Keratinocyte (primary cell): ENCODE results near the gene F2RL2. TPM values are rescaled to one million over a fixed set of nuclear protein-coding genes. Genes with fewer than 3 reads are reported as not detected.

Experiments
- DNase-seq: peaks from one replicate; pipeline ENCODE4 v3.0.0-alpha.2; 2011; ENCODE audit warnings: low read depth, missing footprints, low spot score
- FAIRE-seq: peaks from 2 replicates; lab custom pipeline; 2011; peaks lifted over from hg19 to GRCh38; lab: Jason Lieb, UNC
- H2AFZ ChIP-seq: 2 replicates; pipeline ENCODE4 v1.6.0; 2012; ENCODE audit warnings: low read length, control low read depth, inconsistent platforms; ENCODE audit not compliant: control insufficient read depth
- H3K27ac ChIP-seq: 2 replicates; pipeline ENCODE4 v1.5.1; 2011; ENCODE audit warnings: low read length; ENCODE audit not compliant: control insufficient read depth, insufficient read depth
- H3K27me3 ChIP-seq: 3 replicates; pipeline ENCODE4 v1.6.0; 2011; ENCODE audit warnings: low read length; ENCODE audit not compliant: control insufficient read depth, insufficient read depth; ENCODE audit errors: extremely low read depth
- H3K36me3 ChIP-seq, 2 experiments: 2 replicates in 1 of 2; 3 replicates in 1 of 2; pipeline ENCODE4 v1.5.1; 2011; ENCODE audit warnings: low read length in 2 of 2, mild to moderate bottlenecking in 1 of 2; ENCODE audit not compliant: control insufficient read depth in 2 of 2, insufficient read depth in 2 of 2; ENCODE audit errors: extremely low read depth in 1 of 2
- H3K4me1 ChIP-seq: 3 replicates; pipeline ENCODE4 v1.5.1; 2011; ENCODE audit warnings: low read length; ENCODE audit not compliant: control insufficient read depth, insufficient read depth; ENCODE audit errors: extremely low read depth
- H3K4me2 ChIP-seq: 3 replicates; pipeline ENCODE4 v1.6.0; 2011; ENCODE audit warnings: low read depth, low read length; ENCODE audit not compliant: control insufficient read depth, insufficient read depth; ENCODE audit errors: extremely low read depth
- H3K4me3 ChIP-seq, 3 experiments: fragments of 200-600 bp in 1 of 3; sonication (generic) in 1 of 3; 2 replicates in 2 of 3; 3 replicates in 1 of 3; pipeline ENCODE4 v1.5.1; 2011 to 2016; ENCODE audit warnings: low read length in 3 of 3, mild to moderate bottlenecking in 3 of 3, control low read depth in 2 of 3, inconsistent platforms in 1 of 3, low read depth in 1 of 3, mixed read lengths in 1 of 3, mixed run types in 1 of 3, moderate library complexity in 1 of 3; ENCODE audit not compliant: control insufficient read depth in 2 of 3, insufficient read depth in 2 of 3; ENCODE audit errors: extremely low read depth in 1 of 3
- H3K79me2 ChIP-seq: 2 replicates; pipeline ENCODE4 v1.6.0; 2012; ENCODE audit warnings: low read length; ENCODE audit not compliant: control insufficient read depth, insufficient read depth
- H3K9ac ChIP-seq: 3 replicates; pipeline ENCODE4 v1.6.0; 2011; ENCODE audit warnings: low read length; ENCODE audit not compliant: control insufficient read depth, insufficient read depth; ENCODE audit errors: extremely low read depth
- H3K9me1 ChIP-seq: 3 replicates; pipeline ENCODE4 v1.6.0; 2011; ENCODE audit warnings: low read length; ENCODE audit not compliant: control insufficient read depth, insufficient read depth; ENCODE audit errors: extremely low read depth
- H3K9me3 ChIP-seq: 2 replicates; pipeline ENCODE4 v1.5.1; 2012; ENCODE audit warnings: low read depth, low read length; ENCODE audit not compliant: control insufficient read depth
- H4K20me1 ChIP-seq: 3 replicates; pipeline ENCODE4 v1.6.0; 2011; ENCODE audit warnings: low read length; ENCODE audit not compliant: control insufficient read depth, insufficient read depth; ENCODE audit errors: extremely low read depth
- CTCF ChIP-seq, 3 experiments: IDR thresholded peaks in 1 of 3; conservative IDR thresholded peaks in 1 of 3; optimal IDR thresholded peaks in 1 of 3; 2 replicates in 2 of 3; 3 replicates in 1 of 3; pipeline versions ENCODE3 to v1.5.1; 2011; ENCODE audit warnings: low read length in 3 of 3, mild to moderate bottlenecking in 3 of 3, moderate library complexity in 2 of 3, control low read depth in 1 of 3, inconsistent platforms in 1 of 3; ENCODE audit not compliant: insufficient read depth in 2 of 3; ENCODE audit errors: extremely low read depth in 1 of 3
- EZH2 ChIP-seq: IDR thresholded peaks from one replicate; pipeline ENCODE4 v1.6.1; 2012; ENCODE audit warnings: inconsistent platforms, mild to moderate bottlenecking, low read length, moderate library complexity
- dilution Hi-C: fragments of 300-500 bp; cut with MboI; formaldehyde crosslinking; loops from one replicate; pipeline ENCODE4 v1.7.0; 2020; ENCODE audit warnings: low sequenced_read_pairs; ENCODE audit not compliant: extremely low pct_ligation_motif_present
- polyA plus RNA-seq, 5 experiments: library from polyadenylated mRNA; depleted of rRNA in 3 of 5; stranded (reverse) in 3 of 5; stranded (forward) in 1 of 5; unstranded in 1 of 5; fragments of >200 nt; gene quantifications; 1 replicate in 1 of 5; 2 replicates in 3 of 5; 3 replicates in 1 of 5; pipeline versions ENCODE4 v1.2.1 to v1.2.3, GENCODE V29; 2011 to 2012; ENCODE audit warnings: missing spikeins in 2 of 5, low read depth in 1 of 5, low replicate concordance in 1 of 5

The F2RL2 gene
- polyA plus RNA-seq, 1 donor (not counting 4 experiments of a cell fraction or from before 2014, with no cell fraction given), result not detected

- H3K27ac ChIP-seq, result no peak overlapping the region
- H3K9me3 ChIP-seq, result no peaks in the 10 kb centered on the region
- no peak overlapping the region for H3K4me3 ChIP-seq
- no peaks in the 10 kb centered on the region for H3K79me2 ChIP-seq
- no peaks in the 10 kb centered on the region for H3K36me3 ChIP-seq
- H3K27me3 ChIP-seq, result no peaks in the 10 kb centered on the region
- no peak overlapping the region for H3K9ac ChIP-seq
- no peaks in the 10 kb centered on the region for H3K4me1 ChIP-seq
- no peak overlapping the region for H3K4me2 ChIP-seq
- no peak overlapping the region for H2AFZ ChIP-seq
- TF ChIP-seq EZH2, result no peak
- TF ChIP-seq CTCF (optimal IDR thresholded peaks at IDR 0.05 in 1 of 3, IDR thresholded peaks at IDR 0.05 in 1 of 3, conservative IDR thresholded peaks at IDR 0.05 in 1 of 3; ENCODE audit: extremely low read depth in 1 of 3, insufficient read depth in 2 of 3, low read length in 3 of 3), result no peak
- dilution Hi-C loops, result no loop called here
- no peaks in the 10 kb centered on the region for H4K20me1 ChIP-seq
- no peak for FAIRE-seq
- no peak for DNase-seq
- H3K9me1 ChIP-seq, result no peaks in the 10 kb centered on the region
Observed at GRCh38 chr5:76607353-76607871, 15.8 kb downstream of the F2RL2 start.

GRCh38 chr5:76606701-76607100 is 16.5 kb downstream of the F2RL2 start:
- Histone ChIP-seq H3K27me3 (no peaks in the 10 kb centered on the region), H3K4me2 (no peak overlapping the region), H3K79me2 (no peaks in the 10 kb centered on the region), H3K9me1 (no peaks in the 10 kb centered on the region), H2AFZ (no peak overlapping the region), H3K4me1 (no peaks in the 10 kb centered on the region), H3K27ac (no peak overlapping the region), H4K20me1 (no peaks in the 10 kb centered on the region), H3K9me3 (no peaks in the 10 kb centered on the region), H3K36me3 (no peaks in the 10 kb centered on the region), H3K9ac (no peak overlapping the region), H3K4me3 (no peak overlapping the region)
- dilution Hi-C loops, result no loop called here
- DNase-seq, result no peak
- no peak for TF ChIP-seq EZH2
- no peak for TF ChIP-seq CTCF (optimal IDR thresholded peaks at IDR 0.05 in 1 of 3, IDR thresholded peaks at IDR 0.05 in 1 of 3, conservative IDR thresholded peaks at IDR 0.05 in 1 of 3; ENCODE audit: extremely low read depth in 1 of 3, insufficient read depth in 2 of 3, low read length in 3 of 3)
- no peak for FAIRE-seq
